ENCODE results near the gene DNLZ.

DNA sequence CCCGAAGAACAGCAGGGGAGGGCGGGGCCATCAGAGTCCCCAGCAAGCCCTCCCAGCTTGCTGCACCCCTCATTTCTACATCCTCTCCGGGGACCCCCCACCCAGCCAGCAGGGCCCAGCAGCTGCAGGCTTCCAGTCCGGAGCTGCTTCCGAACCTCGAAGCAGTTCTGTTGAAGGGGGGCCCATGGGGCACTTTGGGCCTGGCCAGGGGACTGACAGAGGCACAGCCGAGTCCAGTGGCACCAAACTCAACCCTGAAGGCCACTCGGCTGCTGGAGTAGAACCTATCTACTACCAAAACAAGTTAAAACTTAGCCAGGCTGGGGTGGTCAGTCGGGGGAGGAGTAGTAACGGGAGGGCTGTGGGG lies 51.6 kb downstream of the DNLZ start:
- TF ChIP-seq, protein P1, sequence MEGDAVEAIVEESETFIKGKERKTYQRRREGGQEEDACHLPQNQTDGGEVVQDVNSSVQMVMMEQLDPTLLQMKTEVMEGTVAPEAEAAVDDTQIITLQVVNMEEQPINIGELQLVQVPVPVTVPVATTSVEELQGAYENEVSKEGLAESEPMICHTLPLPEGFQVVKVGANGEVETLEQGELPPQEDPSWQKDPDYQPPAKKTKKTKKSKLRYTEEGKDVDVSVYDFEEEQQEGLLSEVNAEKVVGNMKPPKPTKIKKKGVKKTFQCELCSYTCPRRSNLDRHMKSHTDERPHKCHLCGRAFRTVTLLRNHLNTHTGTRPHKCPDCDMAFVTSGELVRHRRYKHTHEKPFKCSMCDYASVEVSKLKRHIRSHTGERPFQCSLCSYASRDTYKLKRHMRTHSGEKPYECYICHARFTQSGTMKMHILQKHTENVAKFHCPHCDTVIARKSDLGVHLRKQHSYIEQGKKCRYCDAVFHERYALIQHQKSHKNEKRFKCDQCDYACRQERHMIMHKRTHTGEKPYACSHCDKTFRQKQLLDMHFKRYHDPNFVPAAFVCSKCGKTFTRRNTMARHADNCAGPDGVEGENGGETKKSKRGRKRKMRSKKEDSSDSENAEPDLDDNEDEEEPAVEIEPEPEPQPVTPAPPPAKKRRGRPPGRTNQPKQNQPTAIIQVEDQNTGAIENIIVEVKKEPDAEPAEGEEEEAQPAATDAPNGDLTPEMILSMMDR (IDR thresholded peaks at IDR 0.05) = no peak
- TF ChIP-seq POLR2A (IDR thresholded peaks at IDR 0.05) = no peak
